Stimulated activated CD4-positive, alpha-beta T cell treated with anti-CD3 and anti-CD28 coated beads, Interleukin-2, amount 100 ng/mL, for 24 hours (primary cell): ENCODE data around the gene SCAMP5.

Experiments
- DNase-seq, 2 donors: peaks; one replicate each; pipeline ENCODE4 v3.0.0-alpha.2; 2020

The SCAMP5 gene

DNA sequence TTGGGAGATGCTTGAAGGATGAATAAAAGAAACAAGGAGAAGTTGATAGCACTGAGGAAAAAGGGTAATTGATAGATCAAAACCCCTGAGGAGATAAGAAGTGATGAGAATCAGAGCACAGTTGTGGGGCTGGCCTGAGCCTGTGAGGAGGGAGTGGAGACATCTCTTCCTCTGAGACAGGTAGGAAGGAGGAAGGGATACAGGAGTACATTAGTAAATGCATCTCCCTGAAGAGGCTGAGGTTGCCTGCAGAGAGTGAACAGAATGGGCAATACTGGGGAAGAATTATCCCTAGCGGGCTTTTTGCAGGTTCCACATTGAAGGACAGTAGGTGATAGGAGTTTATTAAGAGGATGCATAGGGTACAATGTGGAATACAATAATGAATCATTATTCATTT, 17.3 kb upstream of the SCAMP5 start:
- DNase-seq = no peak

DNA sequence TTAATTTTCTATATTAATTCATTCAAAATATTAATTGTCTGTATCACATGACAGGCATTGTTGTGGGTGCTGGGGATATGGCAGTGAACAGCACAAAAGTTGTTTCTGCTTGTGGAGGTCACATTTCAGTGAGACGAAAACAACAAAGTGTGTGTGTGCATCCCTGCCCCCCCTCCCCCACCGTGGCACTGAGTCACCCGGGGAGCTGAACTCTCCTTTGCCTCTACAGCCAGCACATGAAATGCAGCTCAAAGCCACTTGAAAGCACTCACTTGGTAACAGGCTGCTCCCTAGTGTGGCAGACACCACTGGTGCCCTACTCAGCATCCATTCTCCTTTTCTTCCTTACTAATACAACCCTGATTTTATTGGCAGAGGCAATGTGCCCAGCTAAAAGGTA, 16.9 kb upstream of the SCAMP5 start:
- DNase-seq = peak; percentile 53 to 55

DNA sequence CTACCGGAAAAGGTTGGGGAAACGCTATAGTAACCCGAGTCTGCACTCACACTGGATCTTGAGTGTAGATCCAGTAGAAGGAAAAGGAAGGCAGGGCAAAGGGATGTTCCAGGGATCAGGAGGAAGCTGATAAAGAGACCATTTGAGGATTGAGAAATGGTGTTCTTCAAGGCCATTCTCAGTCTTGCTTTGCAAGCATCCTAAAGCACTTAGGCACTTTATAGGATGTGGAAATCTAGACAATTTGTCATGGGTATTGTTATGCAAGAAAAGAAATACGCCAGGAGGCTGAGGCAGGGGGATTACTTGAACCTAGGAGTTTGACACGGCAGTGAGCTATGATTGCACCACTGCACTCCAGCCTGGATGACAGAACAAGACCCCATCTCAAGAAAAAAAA, 13.2 kb upstream of the SCAMP5 start:
- no peak for DNase-seq

DNA sequence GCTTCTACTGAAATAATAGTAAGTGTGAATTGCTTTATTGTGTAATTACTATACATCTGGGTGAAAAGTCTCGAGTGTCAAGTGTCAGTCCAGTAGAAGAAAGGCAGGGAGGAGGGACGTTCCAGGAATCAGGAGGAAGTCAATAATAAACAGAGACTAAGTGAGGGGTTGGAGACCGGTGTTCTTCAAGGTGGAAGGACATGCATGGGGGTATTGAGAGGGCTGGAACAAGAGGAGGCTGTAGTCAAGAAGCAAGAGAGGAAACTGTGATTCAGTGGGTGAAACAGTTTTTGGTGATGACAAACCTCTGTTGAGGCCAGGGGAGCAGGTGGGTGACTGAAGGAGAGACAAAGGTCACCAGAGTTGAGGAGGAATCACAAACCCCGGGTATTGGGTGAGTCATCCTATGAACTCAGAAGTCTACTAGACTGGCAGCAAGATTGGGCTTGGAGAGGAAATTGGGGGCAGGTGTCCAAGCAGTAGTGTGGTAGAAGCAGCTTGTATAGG, 11.6 kb upstream of the SCAMP5 start:
- DNase-seq = peak; percentile 49 to 60

DNA sequence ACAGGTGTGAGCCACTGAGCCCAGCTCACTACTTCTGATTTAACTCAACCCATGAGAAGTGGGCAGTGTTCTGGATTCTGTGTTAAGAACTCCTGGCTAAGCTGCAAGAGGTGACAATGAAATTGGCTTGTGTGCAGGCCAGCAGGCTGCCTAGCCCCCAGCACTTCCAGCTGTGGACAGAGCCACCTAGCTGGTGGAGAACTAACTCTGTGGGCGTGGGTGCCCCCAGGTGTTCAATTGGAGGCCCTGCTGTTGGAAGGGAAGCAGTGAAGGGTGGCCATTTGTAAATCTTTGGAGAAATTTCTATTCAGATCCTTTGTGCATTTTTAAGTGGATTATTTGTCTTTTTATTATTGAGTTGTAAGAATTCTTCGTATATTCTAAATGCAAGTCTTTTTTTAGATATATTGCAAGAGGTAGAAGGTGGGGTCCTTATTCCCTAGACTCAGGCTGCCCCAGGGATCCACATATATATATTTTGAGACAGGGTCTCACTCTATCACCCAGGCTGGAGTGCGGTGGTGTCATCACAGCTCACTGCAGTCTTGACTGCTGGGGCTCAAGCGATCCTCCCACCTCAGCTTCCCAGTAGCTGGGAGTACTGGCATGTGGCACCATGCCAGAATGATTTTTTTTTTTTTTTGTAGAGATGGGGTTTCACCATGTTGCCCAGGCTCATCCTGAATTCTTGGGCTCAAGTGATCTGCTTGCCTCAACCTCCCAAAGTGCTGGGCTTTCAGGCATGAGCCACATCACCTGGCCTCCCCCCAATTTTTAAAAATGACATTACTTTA, 7.2 kb upstream of the SCAMP5 start:
- DNase-seq = peak; percentile 22 to 45

DNA sequence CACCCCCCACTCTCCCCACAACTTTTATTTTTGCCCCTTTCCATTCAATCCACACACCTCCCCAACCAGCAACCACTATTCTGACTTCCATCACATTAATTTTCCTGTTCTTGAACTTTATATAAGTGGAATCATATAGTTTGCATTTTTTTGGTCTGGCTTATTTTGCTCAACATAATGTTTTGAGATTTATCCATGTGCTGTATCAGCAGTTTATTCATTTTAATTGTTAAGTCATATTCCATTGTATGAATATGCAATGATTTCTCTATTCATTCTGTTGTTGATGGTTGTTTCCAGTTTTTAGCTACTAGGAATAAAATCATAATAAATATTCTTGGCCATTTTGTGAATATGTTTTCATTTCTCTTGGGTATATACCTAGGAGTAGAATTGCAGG, 5.8 kb upstream of the SCAMP5 start:
- DNase-seq = no peak

DNA sequence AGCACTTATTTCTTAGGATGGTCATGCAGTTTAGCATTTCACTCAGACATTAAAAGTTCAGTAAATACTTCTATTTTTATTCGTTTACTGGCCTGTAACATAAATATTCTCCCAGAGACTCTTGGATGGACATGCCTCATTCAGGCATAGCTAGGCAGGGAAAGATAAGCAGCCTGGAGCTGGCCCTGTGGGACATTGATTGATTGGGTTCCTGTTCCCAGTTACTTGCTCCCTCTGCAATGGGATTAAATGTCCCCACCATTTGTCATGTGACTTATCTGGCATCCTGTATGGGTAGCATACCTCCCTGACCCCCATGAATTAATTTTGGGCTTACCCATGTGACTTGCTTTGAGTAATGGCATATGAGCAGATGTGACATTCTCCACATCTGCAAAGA, 2.7 kb upstream of the SCAMP5 start:
- no peak for DNase-seq

DNA sequence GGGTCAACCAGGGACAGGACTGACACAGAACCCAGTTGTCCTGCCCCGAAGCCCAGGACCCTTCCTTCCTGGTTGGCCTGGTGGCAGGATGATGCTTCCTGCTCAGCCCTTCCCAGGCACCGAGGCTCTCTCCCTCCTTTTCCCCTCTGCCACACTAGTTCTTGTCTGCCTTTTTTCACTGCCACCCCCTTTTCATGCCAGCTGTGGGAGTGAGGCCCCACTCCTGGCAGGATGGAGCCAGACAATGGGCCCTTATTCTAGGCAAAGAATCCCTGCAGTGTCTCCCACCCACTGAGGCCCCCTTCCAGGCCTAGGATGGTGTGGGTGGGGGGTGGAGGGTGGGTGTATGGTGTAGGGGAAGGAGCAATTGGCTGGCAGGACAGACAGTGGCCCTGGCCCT, 1.1 kb upstream of the SCAMP5 start:
- no peak for DNase-seq

DNA sequence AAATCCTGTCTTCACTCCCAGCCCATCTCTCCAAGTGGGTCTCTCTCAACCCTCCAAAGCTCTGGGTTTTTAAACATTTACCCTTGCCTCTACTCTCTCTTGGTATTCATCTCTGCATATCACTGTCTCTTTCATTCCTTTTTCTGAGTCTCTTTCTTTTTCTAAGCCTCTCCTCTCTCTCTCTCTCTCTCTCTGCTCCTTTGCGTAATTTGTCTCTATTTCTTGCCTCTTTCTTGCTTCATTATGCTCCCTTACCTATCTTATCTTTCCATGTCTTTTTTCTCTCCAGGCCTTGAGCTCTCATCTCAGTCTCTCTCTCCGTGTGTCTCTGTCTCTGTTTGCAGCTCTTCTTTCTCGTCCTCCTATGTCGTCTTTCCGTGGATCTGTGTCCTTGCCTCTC, 678 bp upstream of the SCAMP5 start:
- DNase-seq = no peak

DNA sequence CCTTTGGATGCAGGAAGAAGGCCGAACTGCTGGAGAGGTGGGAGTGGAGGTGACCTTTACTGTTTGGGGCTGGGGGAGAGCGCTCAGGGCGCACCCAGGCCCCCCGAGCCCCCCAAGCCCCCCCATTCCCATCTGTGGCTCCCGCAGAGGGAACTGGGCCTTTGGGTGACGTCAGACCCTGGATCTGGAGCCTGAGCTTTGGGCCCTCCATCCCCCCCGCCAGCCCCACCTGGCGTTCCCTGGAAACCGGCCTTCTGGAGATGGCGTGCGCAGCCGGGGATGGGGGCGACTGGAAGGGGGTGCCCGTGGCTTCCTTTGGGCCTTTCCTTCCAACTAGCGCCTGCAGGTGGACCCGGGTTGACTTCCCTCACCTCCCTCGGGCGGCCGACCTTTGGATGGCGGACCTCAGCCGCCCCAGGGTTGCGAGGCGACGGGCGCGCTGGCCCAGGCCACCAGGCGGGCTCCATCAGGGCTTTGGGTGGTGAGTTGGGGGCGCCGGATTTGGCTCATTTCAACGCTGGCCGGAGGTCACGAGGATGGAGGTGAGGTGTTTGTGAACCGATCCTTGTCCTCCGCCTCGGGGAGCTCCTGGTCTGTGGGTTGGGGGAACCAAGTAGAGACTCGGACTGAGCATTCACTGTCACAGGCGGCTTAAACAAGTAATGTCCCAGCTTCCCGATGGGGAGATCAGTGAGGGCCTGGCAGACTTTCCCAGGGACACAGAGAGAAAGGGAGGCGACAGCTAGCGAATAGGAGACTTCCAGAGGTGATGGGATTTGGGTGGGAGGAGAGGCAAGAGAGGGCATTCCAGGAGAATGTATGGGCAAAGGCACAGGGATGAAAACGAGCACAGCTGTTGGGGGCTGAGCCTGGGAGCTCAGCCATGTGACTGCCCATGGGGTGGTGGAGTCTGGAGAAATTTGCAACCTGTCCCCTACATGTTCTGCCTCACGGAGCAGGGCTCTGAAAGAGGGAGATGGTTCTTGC, 709 bp downstream of the SCAMP5 start:
- DNase-seq = no peak

DNA sequence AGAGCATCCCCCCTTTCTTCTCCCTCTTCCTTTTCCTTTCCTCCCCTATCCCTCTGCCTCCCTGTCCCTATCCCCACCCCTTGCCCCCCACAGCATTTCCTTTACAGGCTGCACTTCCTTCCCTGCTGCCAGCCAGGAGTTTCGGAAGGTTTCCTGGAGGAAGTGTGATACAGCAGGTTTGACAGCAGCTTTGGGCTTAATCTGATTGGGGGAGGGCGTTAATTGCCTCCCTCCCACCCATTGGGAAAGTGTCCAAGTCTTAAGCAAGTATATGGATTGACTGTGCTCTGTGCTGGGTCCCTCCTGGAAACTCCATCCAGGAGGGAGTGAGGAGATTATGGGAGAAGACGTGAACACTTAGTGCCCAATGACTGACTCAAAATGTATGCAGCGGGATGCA, 1.8 kb downstream of the SCAMP5 start:
- no peak for DNase-seq

DNA sequence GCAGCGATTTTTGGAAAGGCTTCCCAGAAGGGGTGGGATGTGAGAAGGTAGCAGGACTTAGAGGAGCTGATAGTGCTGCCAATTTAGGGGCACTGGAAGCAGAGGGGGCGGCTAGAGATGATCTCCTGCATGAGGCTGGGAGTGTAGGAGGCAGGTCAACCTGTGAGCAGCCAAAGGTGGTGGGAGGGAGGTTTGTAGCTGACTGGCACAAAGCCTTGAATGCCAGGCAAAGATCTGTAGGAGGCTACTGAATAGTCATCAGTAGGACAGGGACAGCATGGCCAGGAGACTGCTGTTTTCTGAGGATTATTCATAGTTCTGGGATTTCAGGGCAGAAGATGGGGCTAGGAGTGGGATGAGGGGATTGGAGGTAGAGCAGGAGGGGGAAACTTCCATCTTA, 2.2 kb downstream of the SCAMP5 start:
- DNase-seq = no peak

DNA sequence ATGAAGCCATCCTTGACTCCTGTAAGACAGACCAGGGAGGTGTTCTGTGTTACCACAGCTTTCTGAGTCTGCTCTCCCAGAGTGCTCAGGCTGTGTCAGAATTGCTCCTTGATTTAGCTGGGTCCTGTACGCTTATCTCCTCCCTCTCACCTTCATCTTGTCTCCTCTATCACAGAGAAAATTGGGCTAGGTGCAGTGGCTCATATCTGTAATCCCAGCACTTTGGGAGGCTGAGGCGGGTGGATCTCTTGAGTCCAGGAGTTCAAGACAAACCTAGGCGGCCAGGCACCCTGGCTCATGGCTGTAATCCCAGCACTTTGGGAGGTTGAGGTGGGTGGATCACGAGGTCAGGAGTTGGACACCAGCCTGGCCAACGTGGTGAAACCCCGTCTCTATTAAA, 5.9 kb downstream of the SCAMP5 start:
- DNase-seq = no peak

DNA sequence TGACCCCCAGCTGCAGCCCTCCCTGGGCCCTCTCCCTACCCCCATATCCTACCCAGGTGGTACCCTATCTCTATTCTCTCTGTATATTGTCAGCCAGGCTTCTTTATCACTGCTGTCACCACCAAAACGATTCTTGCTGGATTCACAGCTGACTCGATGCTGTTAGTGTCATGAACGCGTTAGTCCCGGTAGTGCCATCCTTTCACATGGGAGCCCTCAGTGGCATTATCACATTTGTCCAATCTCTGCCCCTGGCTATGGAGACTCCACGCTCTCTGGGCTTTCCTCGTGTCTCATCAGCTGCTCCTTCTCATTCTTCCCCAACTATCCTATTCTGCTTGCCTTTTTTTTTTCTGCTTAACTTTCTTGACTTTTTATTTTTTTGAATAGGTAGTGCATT, 7.0 kb downstream of the SCAMP5 start:
- no peak for DNase-seq

DNA sequence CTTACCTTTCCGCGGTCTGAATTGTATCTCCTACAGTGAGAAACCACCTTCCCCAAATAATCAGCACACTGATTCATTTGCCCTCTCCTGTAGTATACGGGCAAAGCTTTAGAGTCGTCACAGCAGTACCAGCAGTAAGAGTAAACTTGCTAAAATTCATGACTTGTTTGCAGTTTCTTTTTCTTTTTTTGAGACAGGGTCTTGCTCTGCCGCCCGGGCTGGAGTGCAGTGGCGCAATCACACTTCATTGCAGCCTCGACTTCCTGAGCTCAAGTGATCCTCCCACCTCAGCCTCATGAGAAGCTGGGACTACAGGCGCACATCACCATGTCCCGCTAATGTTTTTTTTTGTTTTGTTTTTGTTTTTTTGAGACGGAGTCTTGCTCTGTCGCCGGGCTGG, 11.9 kb downstream of the SCAMP5 start:
- no peak for DNase-seq

DNA sequence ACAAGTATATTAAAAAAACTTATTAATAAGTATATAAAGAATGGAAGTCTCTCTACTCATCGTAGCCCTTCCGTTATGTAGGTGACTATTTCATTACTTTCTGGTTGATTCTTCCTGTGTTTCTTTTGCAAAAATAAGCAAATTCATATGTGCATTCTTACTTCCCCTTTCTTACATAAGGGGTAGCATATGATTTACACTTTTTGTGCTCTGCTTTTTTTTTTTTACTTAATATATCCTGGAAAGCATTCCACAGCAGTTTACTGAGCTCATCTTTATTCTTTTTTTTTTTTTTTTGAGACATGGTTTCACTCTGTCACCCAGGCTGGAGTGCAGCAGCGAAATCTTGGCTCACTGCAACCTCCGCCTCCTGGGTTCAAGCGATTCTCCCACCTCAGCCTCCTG, 12.9 kb downstream of the SCAMP5 start:
- DNase-seq = no peak

DNA sequence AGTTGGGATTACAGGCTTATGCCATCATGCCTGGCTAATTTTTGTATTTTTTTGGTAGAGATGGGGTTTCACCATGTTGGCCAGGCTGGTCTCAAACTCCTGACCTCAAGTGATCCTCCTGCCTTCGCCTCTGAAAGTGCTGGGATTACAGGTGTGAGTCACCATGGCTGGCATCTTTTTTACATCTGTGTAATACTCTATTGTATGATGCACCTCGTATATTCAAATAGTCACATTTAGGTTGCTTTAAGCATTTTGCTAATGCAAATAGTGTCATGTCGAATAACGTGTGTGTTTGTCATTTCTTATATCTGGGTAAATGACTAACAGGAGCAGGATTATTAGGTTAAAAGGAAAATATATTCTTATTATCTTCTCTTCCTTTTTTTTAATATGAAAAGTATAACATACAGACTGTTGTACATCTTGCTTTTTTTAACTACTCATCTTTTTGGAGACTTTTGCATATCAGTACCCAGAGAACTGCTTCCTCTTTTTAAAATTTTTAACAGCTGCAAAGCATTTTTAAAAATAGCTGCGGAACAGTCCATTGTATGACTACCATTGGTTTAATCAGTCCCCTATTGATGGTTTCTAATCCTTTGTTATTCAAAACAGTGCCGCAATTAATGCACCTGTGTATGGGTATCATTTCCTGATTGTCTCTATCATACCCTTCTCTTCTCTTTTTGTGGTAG, 13.4 kb downstream of the SCAMP5 start:
- no peak for DNase-seq

DNA sequence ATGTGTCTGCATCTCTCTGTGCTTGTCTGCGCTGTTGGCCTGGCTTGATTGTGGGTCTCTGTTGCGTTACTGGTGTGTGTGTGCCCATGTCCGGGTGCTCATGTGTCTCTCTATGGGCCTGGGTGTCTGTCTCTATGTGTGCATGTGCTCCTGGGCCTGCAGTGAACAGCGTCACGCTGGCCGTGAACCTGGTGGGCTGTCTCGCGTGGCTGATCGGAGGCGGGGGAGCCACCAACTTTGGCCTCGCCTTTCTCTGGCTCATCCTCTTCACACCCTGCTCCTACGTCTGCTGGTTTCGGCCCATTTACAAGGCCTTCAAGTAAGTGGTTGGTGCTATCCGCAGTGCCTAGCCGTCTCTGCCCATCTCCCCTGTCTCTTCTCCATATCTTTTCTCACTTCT, 21.1 kb downstream of the SCAMP5 start:
- no peak for DNase-seq

DNA sequence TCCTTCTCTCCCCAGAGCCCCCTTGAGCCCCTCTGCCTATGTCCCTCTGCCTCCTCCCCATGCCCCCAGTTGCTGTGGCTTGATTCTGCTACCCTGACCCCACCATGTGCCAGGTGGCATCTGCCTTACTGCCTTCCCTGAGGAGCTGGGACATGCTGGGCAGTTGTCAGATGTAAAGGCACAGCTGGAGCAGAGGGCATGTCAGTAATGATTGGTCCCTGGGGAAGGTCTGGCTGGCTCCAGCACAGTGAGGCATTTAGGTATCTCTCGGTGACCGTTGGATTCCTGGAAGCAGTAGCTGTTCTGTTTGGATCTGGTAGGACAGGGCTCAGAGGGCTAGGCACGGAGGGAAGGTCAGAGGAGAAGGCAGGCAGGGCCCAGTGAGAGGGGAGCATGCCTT, 24.6 kb downstream of the SCAMP5 start:
- no peak for DNase-seq

DNA sequence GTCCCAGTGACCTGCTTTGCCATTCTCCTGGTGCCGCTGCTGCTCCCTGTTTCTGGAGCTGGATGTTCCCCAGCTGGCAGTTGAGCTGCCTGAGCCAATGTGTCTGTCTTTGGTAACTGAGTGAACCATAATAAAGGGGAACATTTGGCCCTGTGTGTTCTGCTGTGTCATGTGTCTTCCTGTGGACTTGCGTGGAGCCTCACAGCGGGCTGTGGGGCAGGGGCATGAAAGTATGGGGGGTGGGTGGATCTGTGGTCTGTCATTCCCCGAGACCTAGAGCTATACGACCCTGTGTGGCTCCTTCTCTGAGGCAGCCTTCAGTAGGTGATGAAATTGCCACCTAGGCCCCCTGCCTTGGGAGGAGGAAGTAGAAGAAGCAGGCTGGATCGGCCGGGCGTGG, 26.0 kb downstream of the SCAMP5 start:
- no peak for DNase-seq

DNA sequence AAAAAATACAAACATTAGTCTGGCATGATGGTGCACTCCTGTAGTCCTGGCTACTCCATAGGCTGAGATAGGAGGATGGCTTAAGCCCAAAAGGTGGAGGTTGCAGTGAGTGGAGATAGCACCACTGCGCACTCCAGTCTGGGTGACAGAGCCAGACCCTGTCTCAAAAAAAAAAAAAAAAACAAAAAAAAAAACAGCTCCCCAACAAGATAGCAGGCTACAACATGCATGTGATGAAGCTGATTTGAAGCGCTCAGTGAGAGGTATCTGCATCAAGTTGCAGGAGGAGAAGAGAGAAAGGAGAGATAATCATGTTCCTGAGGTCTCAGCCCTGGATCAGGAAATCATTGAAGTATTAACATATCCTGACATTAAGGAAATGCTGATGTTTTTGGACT, 27.4 kb downstream of the SCAMP5 start:
- no peak for DNase-seq

DNA sequence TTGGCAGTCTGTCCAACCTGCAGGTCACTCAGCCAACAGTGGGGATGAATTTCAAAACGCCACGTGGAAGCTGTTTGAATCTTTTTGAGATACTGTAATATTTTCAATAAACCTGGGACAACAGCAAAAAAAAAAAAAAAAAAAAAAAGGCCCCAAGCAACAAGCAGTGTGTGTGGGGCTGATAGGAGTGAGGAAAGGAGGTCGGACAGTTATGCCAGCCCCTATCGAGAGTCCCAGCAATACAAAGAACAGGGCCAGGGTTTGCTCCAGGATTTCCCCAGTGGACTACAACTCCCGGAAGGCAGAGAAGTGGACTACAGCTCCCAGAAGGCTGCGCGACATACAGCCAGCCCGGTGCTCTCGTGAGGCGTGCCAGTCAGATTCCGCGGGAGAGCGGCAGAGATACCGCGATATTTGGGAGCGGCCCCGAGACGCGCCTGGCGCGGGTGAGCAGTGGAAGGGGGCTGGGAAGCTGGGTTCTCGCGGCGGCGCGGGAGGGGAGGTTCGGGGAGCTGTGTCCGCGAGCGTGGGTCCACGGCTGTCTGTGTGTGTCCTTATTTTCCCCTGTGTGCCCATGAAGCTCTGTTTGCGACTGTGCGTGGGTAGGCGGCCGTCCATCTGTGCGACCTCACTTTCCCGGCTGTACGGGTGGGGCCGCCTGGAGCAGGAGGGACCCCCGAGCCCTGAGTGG, 28.0 kb downstream of the SCAMP5 start, which contains the start of gene PPCDC:
Gene PPCDC, plus strand, starts transcription at position 410 of the 691 bp plus-strand sequence. CDS start 4,729 bp downstream, outside the sequence.
- DNase-seq = peak; percentile 94 to 95
